Measurements from ENCODE around the gene SLC37A1. TPM values are rescaled to one million over a fixed set of nuclear protein-coding genes. Genes with fewer than 3 reads are reported as not detected.

Gene SLC37A1
- total and polyA plus RNA-seq, 9 donors: 2.2 to 6.9 (median 2.9) TPM

GRCh38 chr21:42479582-42479981 lies 34.1 kb upstream of the SLC37A1 start:
- Histone ChIP-seq H3K4me3 (ENCODE audit: low read length) (no peak overlapping the region), H3K27ac (ENCODE audit: low read length) (no peak overlapping the region), H3K9me3 (replicated peaks; ENCODE audit: control insufficient read depth, low read depth, low read length) (no peaks in the 10 kb centered on the region), H3K36me3 (ENCODE audit: control insufficient read depth, insufficient read depth, low read length) (no peaks in the 10 kb centered on the region), H3K27me3 (ENCODE audit: control insufficient read depth, insufficient read depth, low read length) (no peaks in the 10 kb centered on the region), H3K4me1 (ENCODE audit: control insufficient read depth, insufficient read depth, low read length) (no peaks in the 10 kb centered on the region)
- WGBS (ENCODE audit: insufficient coverage): 90% methylated on average over 2 of the region's 5 CpGs
- DNase-seq: no peak

- Histone ChIP-seq H3K27me3 (ENCODE audit: control insufficient read depth, insufficient read depth, low read length) (no peaks in the 10 kb centered on the region), H3K9me3 (replicated peaks; ENCODE audit: control insufficient read depth, low read depth, low read length) (no peaks in the 10 kb centered on the region), H3K4me1 (ENCODE audit: control insufficient read depth, insufficient read depth, low read length) (no peaks in the 10 kb centered on the region), H3K36me3 (ENCODE audit: control insufficient read depth, insufficient read depth, low read length) (no peaks in the 10 kb centered on the region), H3K27ac (ENCODE audit: low read length) (no peak overlapping the region), H3K4me3 (ENCODE audit: low read length) (no peak overlapping the region)
- WGBS (ENCODE audit: insufficient coverage): 88% methylated on average over 5 of the region's 10 CpGs
- no peak for DNase-seq
Measured at GRCh38 chr21:42480736-42481135, 32.9 kb upstream of the SLC37A1 start.

- Histone ChIP-seq H3K27ac (ENCODE audit: low read length) (no peak overlapping the region), H3K4me3 (ENCODE audit: low read length) (no peak overlapping the region), H3K27me3 (ENCODE audit: control insufficient read depth, insufficient read depth, low read length) (no peaks in the 10 kb centered on the region), H3K9me3 (replicated peaks; ENCODE audit: control insufficient read depth, low read depth, low read length) (no peaks in the 10 kb centered on the region), H3K36me3 (ENCODE audit: control insufficient read depth, insufficient read depth, low read length) (no peaks in the 10 kb centered on the region), H3K4me1 (ENCODE audit: control insufficient read depth, insufficient read depth, low read length) (no peaks in the 10 kb centered on the region)
- 83% methylated on average over 1 of the region's 4 CpGs for WGBS (ENCODE audit: insufficient coverage)
- DNase-seq: no peak
Measured at GRCh38 chr21:42481169-42481568, 32.5 kb upstream of the SLC37A1 start.

DNA sequence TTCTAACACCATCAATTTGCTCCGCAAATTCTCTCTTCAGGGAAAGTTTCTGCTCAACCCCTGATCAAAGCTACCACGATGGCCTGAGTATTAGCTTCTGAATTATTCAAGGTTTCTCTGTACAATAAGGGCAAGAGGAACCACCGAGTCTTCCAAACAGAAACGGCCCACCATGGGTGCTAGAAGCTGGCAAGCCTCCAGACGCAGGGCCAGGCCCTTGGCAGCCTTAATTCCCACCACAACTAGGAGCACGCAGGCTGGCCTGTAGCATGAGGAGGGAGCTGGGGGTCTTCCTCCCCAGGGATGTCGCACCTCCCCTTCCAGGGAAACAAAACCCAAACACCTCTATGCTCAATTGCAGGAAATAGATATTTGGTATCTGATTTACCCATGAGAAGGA lies 28.7 kb upstream of the SLC37A1 start:
- no peaks in the 10 kb centered on the region for H3K4me1 ChIP-seq (ENCODE audit: control insufficient read depth, insufficient read depth, low read length)

GRCh38 chr21:42486072-42486471 lies 27.6 kb upstream of the SLC37A1 start:
- H3K4me3 ChIP-seq (ENCODE audit: low read length): no peak overlapping the region
- 78% methylated on average over 4 of the region's 6 CpGs for WGBS (ENCODE audit: insufficient coverage)
- no peaks in the 10 kb centered on the region for H3K36me3 ChIP-seq (ENCODE audit: control insufficient read depth, insufficient read depth, low read length)
- H3K9me3 ChIP-seq (replicated peaks; ENCODE audit: control insufficient read depth, low read depth, low read length): no peaks in the 10 kb centered on the region
- H3K27ac ChIP-seq (ENCODE audit: low read length): no peak overlapping the region
- H3K27me3 ChIP-seq (ENCODE audit: control insufficient read depth, insufficient read depth, low read length): no peaks in the 10 kb centered on the region
- no peaks in the 10 kb centered on the region for H3K4me1 ChIP-seq (ENCODE audit: control insufficient read depth, insufficient read depth, low read length)
- DNase-seq: no peak

More for the DNA sequence above, 28.7 kb upstream of the SLC37A1 start:
- Histone ChIP-seq H3K4me3 (ENCODE audit: low read length) (no peak overlapping the region), H3K27ac (ENCODE audit: low read length) (no peak overlapping the region), H3K27me3 (ENCODE audit: control insufficient read depth, insufficient read depth, low read length) (no peaks in the 10 kb centered on the region), H3K9me3 (replicated peaks; ENCODE audit: control insufficient read depth, low read depth, low read length) (no peaks in the 10 kb centered on the region), H3K36me3 (ENCODE audit: control insufficient read depth, insufficient read depth, low read length) (no peaks in the 10 kb centered on the region)
- WGBS (ENCODE audit: insufficient coverage): 69% methylated on average over 2 of the region's 7 CpGs
- DNase-seq: no peak

DNA sequence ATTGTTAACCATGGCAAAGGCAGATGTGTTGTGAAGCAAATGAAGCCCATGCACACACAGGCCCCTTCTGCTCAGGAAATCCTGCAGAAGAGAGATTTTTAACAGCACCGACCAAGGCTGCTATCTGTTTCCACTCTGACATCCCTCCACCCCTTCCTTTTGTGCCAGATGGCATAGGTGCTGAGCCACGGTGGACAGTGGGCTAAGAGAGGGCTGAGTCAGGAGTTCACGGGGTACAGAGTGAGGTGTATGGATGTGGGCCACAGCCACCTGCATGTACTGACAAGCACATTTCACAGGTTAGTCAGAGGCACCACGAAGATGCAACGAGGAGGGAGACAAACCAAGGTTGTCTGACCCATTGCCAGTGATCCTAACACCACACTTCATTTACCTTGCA lies 27.1 kb upstream of the SLC37A1 start:
- Histone ChIP-seq H3K36me3 (ENCODE audit: control insufficient read depth, insufficient read depth, low read length) (no peaks in the 10 kb centered on the region), H3K27ac (ENCODE audit: low read length) (no peak overlapping the region), H3K27me3 (ENCODE audit: control insufficient read depth, insufficient read depth, low read length) (no peaks in the 10 kb centered on the region), H3K9me3 (replicated peaks; ENCODE audit: control insufficient read depth, low read depth, low read length) (no peaks in the 10 kb centered on the region), H3K4me3 (ENCODE audit: low read length) (no peak overlapping the region), H3K4me1 (ENCODE audit: control insufficient read depth, insufficient read depth, low read length) (no peaks in the 10 kb centered on the region)
- DNase-seq: no peak
- WGBS (ENCODE audit: insufficient coverage): 83% methylated on average over 2 of the region's 5 CpGs

GRCh38 chr21:42489006-42489563 lies 24.6 kb upstream of the SLC37A1 start:
- DNase-seq: no peak
- no peaks in the 10 kb centered on the region for H3K27me3 ChIP-seq (ENCODE audit: control insufficient read depth, insufficient read depth, low read length)
- no peaks in the 10 kb centered on the region for H3K36me3 ChIP-seq (ENCODE audit: control insufficient read depth, insufficient read depth, low read length)
- H3K4me1 ChIP-seq (ENCODE audit: control insufficient read depth, insufficient read depth, low read length): no peaks in the 10 kb centered on the region
- no peaks in the 10 kb centered on the region for H3K9me3 ChIP-seq (replicated peaks; ENCODE audit: control insufficient read depth, low read depth, low read length)
- no peak overlapping the region for H3K27ac ChIP-seq (ENCODE audit: low read length)
- no peak overlapping the region for H3K4me3 ChIP-seq (ENCODE audit: low read length)
- 44% methylated on average over 2 of the region's 2 CpGs for WGBS (ENCODE audit: insufficient coverage)

DNA sequence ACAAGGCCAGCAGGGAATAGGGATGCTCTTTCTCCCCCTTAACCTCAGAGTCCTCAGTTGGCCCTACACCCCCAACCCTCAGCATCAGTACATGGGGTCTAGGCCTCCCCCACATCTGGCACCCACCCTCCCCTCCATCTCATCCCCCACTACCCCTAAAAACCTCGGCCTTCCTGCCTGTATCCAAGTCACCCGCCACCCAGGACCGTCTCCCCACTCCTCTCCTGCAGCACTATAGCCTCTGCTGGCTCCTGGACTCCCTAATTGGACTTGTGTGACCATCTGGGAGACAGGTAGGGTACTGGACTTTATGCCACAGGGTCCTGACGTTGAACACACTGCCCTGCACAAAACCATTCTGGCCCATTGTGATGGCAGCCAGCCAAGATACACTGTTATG lies 23.7 kb upstream of the SLC37A1 start:
- 88% methylated on average over 2 of the region's 4 CpGs for WGBS (ENCODE audit: insufficient coverage)
- peaks cover under 1% of the 10 kb centered on the region for H3K27me3 ChIP-seq (ENCODE audit: control insufficient read depth, insufficient read depth, low read length)
- no peaks in the 10 kb centered on the region for H3K9me3 ChIP-seq (replicated peaks; ENCODE audit: control insufficient read depth, low read depth, low read length)
- H3K36me3 ChIP-seq (ENCODE audit: control insufficient read depth, insufficient read depth, low read length): no peaks in the 10 kb centered on the region
- H3K4me3 ChIP-seq (ENCODE audit: low read length): no peak overlapping the region
- H3K4me1 ChIP-seq (ENCODE audit: control insufficient read depth, insufficient read depth, low read length): no peaks in the 10 kb centered on the region
- no peak overlapping the region for H3K27ac ChIP-seq (ENCODE audit: low read length)
- DNase-seq: no peak

DNA sequence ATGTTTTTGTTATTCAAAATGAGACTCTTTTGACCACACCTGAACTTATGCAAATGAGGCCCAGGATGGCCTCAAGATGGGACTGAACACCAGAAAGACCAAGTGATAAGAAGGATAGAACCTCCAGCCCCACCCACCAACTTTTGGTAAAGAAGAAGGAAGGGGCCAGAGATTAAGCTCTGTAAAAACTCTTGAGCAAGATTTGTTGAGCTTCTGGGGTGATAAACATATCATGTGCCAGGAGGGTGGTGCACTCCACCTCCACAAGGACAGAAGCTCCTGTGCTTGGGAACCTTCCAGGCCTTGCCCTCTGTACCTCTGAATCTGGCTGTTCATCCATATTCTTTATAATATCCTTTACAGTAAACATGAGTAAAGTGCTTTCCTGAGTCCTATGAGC lies 22.9 kb upstream of the SLC37A1 start:
- DNase-seq: no peak
- H3K4me3 ChIP-seq (ENCODE audit: low read length): no peak overlapping the region
- peaks cover 4% of the 10 kb centered on the region for H3K27me3 ChIP-seq (ENCODE audit: control insufficient read depth, insufficient read depth, low read length)

DNA sequence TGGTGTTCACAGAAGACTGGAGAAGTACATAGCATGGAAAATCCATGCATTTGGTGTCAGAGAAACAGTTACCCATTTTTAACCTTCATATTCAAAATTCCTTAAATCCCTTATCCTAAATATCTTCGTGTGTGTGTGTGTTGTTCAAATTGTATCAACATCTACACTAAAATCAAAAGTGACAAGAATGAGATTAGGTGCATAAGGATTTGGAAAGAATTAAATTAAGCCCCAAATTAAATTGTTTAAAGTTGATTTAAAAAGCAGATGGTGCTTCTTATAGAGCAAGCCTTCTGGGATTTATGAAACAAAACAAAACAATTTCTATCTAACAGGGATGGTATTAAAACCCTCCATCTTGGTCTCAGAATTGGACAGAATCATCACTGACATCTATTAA lies 22.3 kb upstream of the SLC37A1 start:
- WGBS (ENCODE audit: insufficient coverage): no CpG with 5 or more reads among the region's 1 CpG
- Histone ChIP-seq H3K4me1 (ENCODE audit: control insufficient read depth, insufficient read depth, low read length) (peaks cover 7% of the 10 kb centered on the region), H3K27ac (ENCODE audit: low read length) (no peak overlapping the region), H3K9me3 (replicated peaks; ENCODE audit: control insufficient read depth, low read depth, low read length) (no peaks in the 10 kb centered on the region), H3K4me3 (ENCODE audit: low read length) (no peak overlapping the region), H3K36me3 (ENCODE audit: control insufficient read depth, insufficient read depth, low read length) (no peaks in the 10 kb centered on the region), H3K27me3 (ENCODE audit: control insufficient read depth, insufficient read depth, low read length) (peaks cover 4% of the 10 kb centered on the region)
- DNase-seq: no peak

More for the DNA sequence above, 22.9 kb upstream of the SLC37A1 start:
- no peaks in the 10 kb centered on the region for H3K36me3 ChIP-seq (ENCODE audit: control insufficient read depth, insufficient read depth, low read length)
- H3K27ac ChIP-seq (ENCODE audit: low read length): no peak overlapping the region
- H3K9me3 ChIP-seq (replicated peaks; ENCODE audit: control insufficient read depth, low read depth, low read length): no peaks in the 10 kb centered on the region
- H3K4me1 ChIP-seq (ENCODE audit: control insufficient read depth, insufficient read depth, low read length): peaks cover 5% of the 10 kb centered on the region

DNA sequence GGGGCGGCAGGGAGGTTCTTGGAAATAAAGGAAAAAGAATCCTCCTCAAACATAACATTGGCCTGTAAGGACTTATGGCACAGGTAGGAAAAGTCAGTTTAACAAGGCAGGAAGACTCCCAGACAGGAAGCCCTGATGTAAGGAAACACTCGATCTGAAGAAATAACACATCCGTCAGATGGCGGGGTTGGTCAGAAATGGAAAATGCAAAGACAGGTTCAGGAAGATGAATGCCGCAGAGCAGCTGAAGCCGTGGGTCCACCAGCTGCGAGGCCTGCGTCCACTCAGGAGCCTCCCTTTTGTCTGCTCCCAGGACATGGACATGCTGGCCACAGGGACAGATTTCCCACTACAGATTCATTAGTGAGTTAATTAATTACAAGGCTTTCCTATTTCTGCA lies 21.5 kb upstream of the SLC37A1 start:
- no peaks in the 10 kb centered on the region for H3K9me3 ChIP-seq (replicated peaks; ENCODE audit: control insufficient read depth, low read depth, low read length)
- no peak overlapping the region for H3K4me3 ChIP-seq (ENCODE audit: low read length)
- H3K27me3 ChIP-seq (ENCODE audit: control insufficient read depth, insufficient read depth, low read length): peaks cover 4% of the 10 kb centered on the region
- H3K27ac ChIP-seq (ENCODE audit: low read length): no peak overlapping the region
- 60% methylated on average over 6 of the region's 8 CpGs for WGBS (ENCODE audit: insufficient coverage)
- DNase-seq: no peak
- H3K36me3 ChIP-seq (ENCODE audit: control insufficient read depth, insufficient read depth, low read length): no peaks in the 10 kb centered on the region
- peaks cover 14% of the 10 kb centered on the region for H3K4me1 ChIP-seq (ENCODE audit: control insufficient read depth, insufficient read depth, low read length)

All from muscle of leg (tissue), 11 donors.